Motor neuron (in vitro differentiated cells): ENCODE data around the gene UBL4A. TPM values are rescaled to one million over a fixed set of nuclear protein-coding genes. Genes with fewer than 3 reads are reported as not detected.

Source experiments
- ATAC-seq, 8 experiments: fragments of 200-7000 bp; cut with Tn5 transposase; replicated peaks in 6 of 8; 2 replicates each; pipeline ENCODE4 v1.8.0; 2021; ENCODE audit warnings: mild to moderate bottlenecking in 8 of 8, moderate library complexity in 8 of 8
- H3K27ac ChIP-seq, 2 donors: fragments of 250-450 bp; sonication (Bioruptor Pico); 2 replicates each; pipeline ENCODE4 v1.9.0; 2021; ENCODE audit warnings: antibody characterized with exemption in 2 of 2, mild to moderate bottlenecking in 2 of 2, moderate library complexity in 1 of 2
- H3K4me1 ChIP-seq, 2 donors: fragments of 250-450 bp; sonication (Bioruptor Pico); replicated peaks in 1 of 2; 2 replicates each; pipeline ENCODE4 v1.6.1; 2021; ENCODE audit warnings: antibody characterized with exemption in 2 of 2, mild to moderate bottlenecking in 2 of 2, moderate library complexity in 1 of 2
- H3K4me3 ChIP-seq, 5 donors: fragments of 250-450 bp; sonication (Bioruptor Pico); 2 replicates each; pipeline ENCODE4 v1.9.0; 2021; ENCODE audit warnings: antibody characterized with exemption in 5 of 5, mild to moderate bottlenecking in 5 of 5, moderate library complexity in 4 of 5
- WGBS, 10 experiments: fragments of 450-650 bp; shearing (Covaris generic); methylation state at CpG; one replicate each; pipeline ENCODE4 v1.0.0; 2022; 5-methylcytosine and 5-hydroxymethylcytosine counted together
- in situ Hi-C, 9 experiments: fragments of 400-800 bp; cut with MboI; loops; one replicate each; pipeline ENCODE4 v1.15.0; 2021; ENCODE audit warnings: low sequenced_read_pairs in 9 of 9, low pct_unique_long_range_greater_than_20kb in 2 of 9; ENCODE audit not compliant: unreplicated experiment in 9 of 9
- total RNA-seq, 8 experiments: library from RNA; unstranded; fragments of 300-600 nt; gene quantifications; 2 replicates each; pipeline versions ENCODE4 v1.2.3 to v1.2.4, GENCODE V29; 2022

UBL4A gene
- total RNA-seq, 8 experiments from 2014 or later: 25.0 to 43.9 (median 30.1) TPM

GRCh38 chrX:154445776-154446175, 40.6 kb downstream of the UBL4A start:
- Histone ChIP-seq H3K4me1 (peaks cover 5 to 9% of the 10 kb centered on the region in 2 donors), H3K4me3 (no peak overlapping the region), H3K27ac (no peak overlapping the region)
- in situ Hi-C loops: no loop called here
- ATAC-seq: no peak
- WGBS, 10 experiments: 60 to 80% methylated on average over 2 of the region's 16 CpGs; no CpG with 5 or more reads in 8 of the 10 experiments

- 70% methylated on average over 2 of the region's 13 CpGs; no CpG with 5 or more reads in 9 of the 10 experiments for WGBS, 10 experiments
- ATAC-seq: peak in 2 of 8 experiments; percentile 7 to 14
- peak overlapping the region; percentile 84 to 86 for H3K27ac ChIP-seq
Observed at GRCh38 chrX:154444755-154445246, 41.6 kb downstream of the UBL4A start.

GRCh38 chrX:154443992-154444754, 42.2 kb downstream of the UBL4A start, which contains the start of gene FAM50A:
Gene FAM50A, plus strand, starts transcription at chrX:154444141. Its CDS starts 95 bp downstream, at chrX:154444236.
- in situ Hi-C loops: no loop called here
- no CpG with 5 or more reads among the region's 94 CpGs for WGBS, 10 experiments
- peak within 1 kb of the TSS; percentile 84 to 86 for H3K27ac ChIP-seq
- H3K4me1 ChIP-seq: peaks cover 7 to 9% of the 10 kb centered on the region in 2 donors
- peak within 1 kb of the TSS; percentile 56 to 99 (median 70) for H3K4me3 ChIP-seq
- peak; percentile 79 to 92 (median 86) for ATAC-seq

More at GRCh38 chrX:154444755-154445246, 41.6 kb downstream of the UBL4A start:
- peaks cover 5 to 9% of the 10 kb centered on the region in 2 donors for H3K4me1 ChIP-seq
- in situ Hi-C loops: no loop called here
- H3K4me3 ChIP-seq: peak overlapping the region; percentile 56 to 99 (median 70)

DNA sequence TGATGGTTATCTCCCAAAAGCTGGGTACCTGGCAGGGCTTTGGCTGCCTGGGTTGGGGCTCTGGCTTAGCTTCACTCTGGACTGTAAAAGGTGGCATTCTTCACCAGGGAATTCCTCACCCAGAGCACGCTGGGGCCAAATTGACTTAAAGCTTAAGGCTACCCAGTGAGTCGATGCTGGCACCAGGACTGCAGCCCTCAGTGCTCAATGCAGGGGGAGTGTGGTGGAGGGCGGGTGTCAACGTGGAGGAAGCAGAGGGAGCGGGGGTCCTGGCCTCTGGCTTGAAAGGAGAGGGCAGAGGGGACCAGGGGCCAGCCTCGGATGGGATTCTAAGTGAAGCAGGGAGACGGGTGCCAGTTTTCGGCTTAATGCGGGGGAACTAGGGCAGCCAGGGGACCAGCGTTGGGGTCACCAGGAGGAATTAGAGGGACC, 42.9 kb downstream of the UBL4A start:
- Histone ChIP-seq H3K4me3 (peak overlapping the region; percentile 56 to 99 (median 70)), H3K27ac (peak overlapping the region; percentile 84 to 86), H3K4me1 (peaks cover 7 to 16% of the 10 kb centered on the region in 2 donors)
- ATAC-seq: peak; percentile 5 to 54 (median 50)
- WGBS, 10 experiments: 31% methylated on average over 3 of the region's 10 CpGs; no CpG with 5 or more reads in 9 of the 10 experiments
- in situ Hi-C loops: no loop called here

DNA sequence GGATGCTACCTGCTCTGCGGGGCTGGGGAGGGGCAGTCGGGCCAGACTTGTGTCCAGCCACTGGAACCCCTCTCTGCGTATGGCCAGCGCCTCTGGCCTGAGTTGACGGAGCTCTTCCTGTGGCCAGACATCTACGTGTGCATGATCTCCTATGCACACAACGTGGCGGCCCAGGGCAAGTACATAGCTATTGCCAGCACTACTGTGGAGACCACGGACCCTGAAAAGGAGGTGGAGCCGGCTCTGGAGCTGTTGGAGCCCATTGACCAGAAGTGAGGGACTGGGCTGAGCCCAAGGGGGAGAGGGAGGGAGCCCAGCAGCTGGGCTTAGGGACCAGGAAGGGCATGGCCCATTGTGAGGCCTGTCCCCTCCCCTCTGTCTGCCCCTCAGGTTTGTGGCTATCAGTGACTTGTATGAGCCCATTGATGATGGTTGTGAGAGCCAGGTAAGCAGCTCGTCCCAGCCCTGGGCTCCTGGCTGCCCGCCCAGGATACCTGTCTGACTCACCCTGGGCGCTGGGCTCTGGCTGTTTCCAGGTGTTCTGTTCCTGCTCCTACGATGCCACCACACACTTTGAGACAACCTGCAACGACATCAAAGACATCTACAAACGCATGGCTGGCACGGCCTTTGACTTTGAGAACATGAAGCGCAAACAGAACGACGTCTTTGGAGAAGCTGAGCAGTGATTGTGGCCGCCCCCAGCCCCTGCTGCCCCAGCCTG, 44.3 kb downstream of the UBL4A start:
- in situ Hi-C loops: no loop called here
- WGBS, 10 experiments: 53 to 100% methylated on average over 2 to 3 of the region's 21 CpGs; no CpG with 5 or more reads in 8 of the 10 experiments
- Histone ChIP-seq H3K4me1 (peaks cover 7 to 17% of the 10 kb centered on the region in 2 donors), H3K4me3 (no peak overlapping the region), H3K27ac (no peak overlapping the region)
- no peak for ATAC-seq

- Histone ChIP-seq H3K4me1 (peaks cover 7 to 17% of the 10 kb centered on the region in 2 donors), H3K27ac (no peak overlapping the region), H3K4me3 (no peak overlapping the region)
- ATAC-seq: no peak
- WGBS, 10 experiments: no CpG with 5 or more reads among the region's 11 CpGs
- in situ Hi-C loops: no loop called here
Observed at GRCh38 chrX:154441564-154441963, 44.9 kb downstream of the UBL4A start.

DNA sequence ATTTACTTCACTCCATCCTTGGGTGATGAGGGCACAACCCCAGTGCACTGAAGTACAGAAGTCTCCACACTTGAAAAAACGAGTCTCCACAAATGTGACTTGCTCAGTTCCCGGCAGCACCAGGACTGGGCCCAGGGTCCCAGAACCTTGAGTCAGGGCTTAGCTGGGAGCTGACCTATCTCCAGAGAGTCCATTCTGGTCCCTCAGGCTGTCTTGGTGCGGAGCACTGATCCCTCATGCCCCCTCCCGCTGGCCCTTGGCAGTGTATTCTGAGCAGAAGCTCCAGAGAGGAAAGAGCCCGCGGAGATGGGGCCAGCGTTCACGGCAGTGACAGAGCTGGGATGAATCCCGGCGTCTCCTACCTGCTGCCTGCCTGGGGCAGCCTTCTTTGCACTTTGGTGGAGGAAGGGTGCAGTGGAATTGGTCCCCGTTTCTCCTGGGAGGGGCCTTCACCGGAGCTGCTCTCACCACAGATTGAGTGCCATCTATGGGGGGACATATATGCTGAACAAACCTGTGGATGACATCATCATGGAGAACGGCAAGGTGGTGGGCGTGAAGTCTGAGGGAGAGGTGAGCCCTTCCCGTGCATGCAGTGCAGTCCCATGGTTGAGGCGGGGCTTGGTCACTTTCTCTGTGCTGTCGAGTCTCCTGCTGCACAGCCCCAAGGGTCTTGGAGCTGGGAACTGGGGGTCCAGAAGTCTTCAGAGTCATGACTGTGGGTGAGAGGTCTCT, 45.6 kb downstream of the UBL4A start:
- 60 to 68% (median 63%) methylated on average over 1 to 8 of the region's 17 CpGs; no CpG with 5 or more reads in 7 of the 10 experiments for WGBS, 10 experiments
- no peak for ATAC-seq

DNA sequence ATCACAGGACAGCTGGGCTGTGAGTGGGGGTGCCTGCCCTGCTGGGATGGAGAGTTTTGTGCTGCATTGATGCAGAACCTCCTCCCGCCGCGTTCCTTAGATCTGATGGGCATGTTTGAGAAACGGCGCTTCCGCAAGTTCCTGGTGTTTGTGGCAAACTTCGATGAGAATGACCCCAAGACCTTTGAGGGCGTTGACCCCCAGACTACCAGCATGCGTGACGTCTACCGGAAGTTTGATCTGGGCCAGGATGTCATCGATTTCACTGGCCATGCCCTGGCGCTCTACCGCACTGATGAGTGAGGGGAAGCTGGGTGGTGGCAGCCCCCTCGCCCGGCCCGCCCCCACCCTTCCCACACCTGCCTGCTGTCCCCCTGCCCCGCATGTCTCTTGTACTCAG, 46.6 kb downstream of the UBL4A start:
- WGBS, 10 experiments: 70 to 100% (median 100%) methylated on average over 1 to 11 of the region's 18 CpGs; no CpG with 5 or more reads in 7 of the 10 experiments
- Histone ChIP-seq H3K4me1 (peaks cover 7 to 20% of the 10 kb centered on the region in 2 donors), H3K4me3 (no peak overlapping the region), H3K27ac (no peak overlapping the region)
- no peak for ATAC-seq
- in situ Hi-C loops: no loop called here

More for the DNA sequence above, 45.6 kb downstream of the UBL4A start:
- Histone ChIP-seq H3K4me1 (peaks cover 7 to 22% of the 10 kb centered on the region in 2 donors), H3K4me3 (no peak overlapping the region), H3K27ac (no peak overlapping the region)
- in situ Hi-C loops: no loop called here

DNA sequence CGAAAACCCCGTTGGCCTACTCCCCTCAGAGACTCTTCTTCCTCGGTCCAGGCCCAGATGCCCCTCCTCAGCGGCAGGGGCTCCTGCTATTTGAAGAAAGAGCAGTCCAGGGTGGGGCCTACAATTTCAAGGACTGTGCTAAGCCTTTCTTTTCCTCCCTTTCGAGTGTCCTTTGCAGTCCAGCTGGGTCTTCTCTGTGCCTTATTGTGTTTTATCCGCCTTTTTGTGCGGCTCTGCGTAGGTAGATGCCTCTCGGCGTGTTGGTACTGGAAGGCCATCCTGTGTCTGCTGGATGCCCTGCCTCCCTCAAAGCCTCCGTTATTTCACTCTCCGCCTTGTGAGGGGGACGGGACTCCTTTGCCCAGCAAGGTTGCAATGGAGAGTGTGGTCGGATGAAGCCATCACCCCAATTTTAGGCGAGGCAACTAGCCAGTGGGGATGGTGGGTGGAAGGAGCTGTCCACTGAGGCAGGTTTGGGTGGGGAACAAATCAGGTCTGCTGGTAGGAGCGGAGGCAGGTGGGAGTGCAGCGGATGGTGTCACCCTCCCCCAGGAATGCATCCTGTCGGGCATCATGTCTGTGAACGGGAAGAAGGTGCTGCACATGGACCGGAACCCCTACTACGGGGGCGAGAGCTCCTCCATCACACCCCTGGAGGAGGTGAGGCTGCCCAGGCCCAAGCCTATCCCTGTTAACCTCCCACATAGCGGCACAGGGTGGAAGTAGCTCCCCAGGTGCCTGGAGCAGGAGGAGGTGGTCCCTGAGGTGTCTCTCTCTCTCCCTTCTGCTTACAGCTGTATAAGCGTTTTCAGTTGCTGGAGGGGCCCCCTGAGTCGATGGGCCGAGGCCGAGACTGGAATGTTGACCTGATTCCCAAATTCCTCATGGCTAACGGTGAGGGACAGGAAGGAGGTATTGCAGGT, 48.2 kb downstream of the UBL4A start:
- Histone ChIP-seq H3K4me1 (peaks cover 4 to 16% of the 10 kb centered on the region in 2 donors), H3K4me3 (peak overlapping the region; percentile 72 to 95 (median 88)), H3K27ac (peak overlapping the region; percentile 100)
- ATAC-seq: peak in 1 of 8 experiments; percentile 9
- 0 to 53% (median 30%) methylated on average over 1 to 9 of the region's 28 CpGs; no CpG with 5 or more reads in 6 of the 10 experiments for WGBS, 10 experiments
- in situ Hi-C loops: no loop called here

GRCh38 chrX:154436983-154437752, 49.2 kb downstream of the UBL4A start, which contains the start of gene GDI1:
Gene GDI1, plus strand, starts transcription at chrX:154437154. Its CDS starts 101 bp downstream, at chrX:154437255.
- H3K4me3 ChIP-seq: peak within 1 kb of the TSS; percentile 72 to 95 (median 88)
- peak within 1 kb of the TSS; percentile 100 for H3K27ac ChIP-seq
- peak; percentile 53 to 78 (median 66) for ATAC-seq
- in situ Hi-C loops: no loop called here
- WGBS, 10 experiments: 0% methylated on average over 2 of the region's 93 CpGs; no CpG with 5 or more reads in 9 of the 10 experiments
- H3K4me1 ChIP-seq: peaks cover 2 to 16% of the 10 kb centered on the region in 2 donors

- in situ Hi-C loops: no loop called here
- WGBS, 10 experiments: 28% methylated on average over 4 of the region's 78 CpGs; no CpG with 5 or more reads in 9 of the 10 experiments
- ATAC-seq: peak; percentile 63 to 85 (median 82)
- peak overlapping the region; percentile 100 for H3K27ac ChIP-seq
- peak overlapping the region; percentile 72 to 95 (median 88) for H3K4me3 ChIP-seq
- peaks cover 2 to 16% of the 10 kb centered on the region in 2 donors for H3K4me1 ChIP-seq
Observed at GRCh38 chrX:154436374-154436982, 49.9 kb downstream of the UBL4A start.
